ENCODE data around the gene GMEB1.

Gene GMEB1

GRCh38 chr1:28755701-28756100 lies 87.1 kb downstream of the GMEB1 start:
- peaks cover 31% of the 10 kb centered on the region for H3K36me3 Mint-ChIP-seq
- H3K4me3 Mint-ChIP-seq = no peak overlapping the region
- no peaks in the 10 kb centered on the region for H3K9me3 Mint-ChIP-seq
- no peaks in the 10 kb centered on the region for H3K27me3 Mint-ChIP-seq
- H3K4me1 Mint-ChIP-seq = peaks cover 27% of the 10 kb centered on the region
- no peak overlapping the region for H3K27ac Mint-ChIP-seq
- ATAC-seq = no peak

GRCh38 chr1:28756846-28757245 lies 88.3 kb downstream of the GMEB1 start:
- Mint-ChIP-seq H3K36me3 (peaks cover 25% of the 10 kb centered on the region), H3K4me1 (peaks cover 26% of the 10 kb centered on the region), H3K9me3 (no peaks in the 10 kb centered on the region), H3K27me3 (no peaks in the 10 kb centered on the region), H3K4me3 (no peak overlapping the region), H3K27ac (no peak overlapping the region)
- ATAC-seq = no peak

GRCh38 chr1:28758420-28758819 lies 89.8 kb downstream of the GMEB1 start:
- peaks cover 22% of the 10 kb centered on the region for H3K36me3 Mint-ChIP-seq
- H3K27ac Mint-ChIP-seq = no peak overlapping the region
- no peak overlapping the region for H3K4me3 Mint-ChIP-seq
- no peaks in the 10 kb centered on the region for H3K27me3 Mint-ChIP-seq
- H3K4me1 Mint-ChIP-seq = peaks cover 24% of the 10 kb centered on the region
- no peaks in the 10 kb centered on the region for H3K9me3 Mint-ChIP-seq
- ATAC-seq = no peak

- H3K9me3 Mint-ChIP-seq = no peaks in the 10 kb centered on the region
- H3K4me3 Mint-ChIP-seq = no peak overlapping the region
- H3K27me3 Mint-ChIP-seq = no peaks in the 10 kb centered on the region
- peaks cover 21% of the 10 kb centered on the region for H3K4me1 Mint-ChIP-seq
- no peak for ATAC-seq
- H3K36me3 Mint-ChIP-seq = peaks cover 19% of the 10 kb centered on the region
- no peak overlapping the region for H3K27ac Mint-ChIP-seq
These were observed 90.7 kb downstream of the GMEB1 start for GRCh38 chr1:28759257-28759656.

- H3K36me3 Mint-ChIP-seq = peaks cover 30% of the 10 kb centered on the region
- H3K4me3 Mint-ChIP-seq = no peak overlapping the region
- H3K27ac Mint-ChIP-seq = no peak overlapping the region
- H3K9me3 Mint-ChIP-seq = no peaks in the 10 kb centered on the region
- H3K4me1 Mint-ChIP-seq = peaks cover 34% of the 10 kb centered on the region
- ATAC-seq = no peak
- H3K27me3 Mint-ChIP-seq = no peaks in the 10 kb centered on the region
These were observed 92.6 kb downstream of the GMEB1 start for GRCh38 chr1:28761189-28761588.

DNA sequence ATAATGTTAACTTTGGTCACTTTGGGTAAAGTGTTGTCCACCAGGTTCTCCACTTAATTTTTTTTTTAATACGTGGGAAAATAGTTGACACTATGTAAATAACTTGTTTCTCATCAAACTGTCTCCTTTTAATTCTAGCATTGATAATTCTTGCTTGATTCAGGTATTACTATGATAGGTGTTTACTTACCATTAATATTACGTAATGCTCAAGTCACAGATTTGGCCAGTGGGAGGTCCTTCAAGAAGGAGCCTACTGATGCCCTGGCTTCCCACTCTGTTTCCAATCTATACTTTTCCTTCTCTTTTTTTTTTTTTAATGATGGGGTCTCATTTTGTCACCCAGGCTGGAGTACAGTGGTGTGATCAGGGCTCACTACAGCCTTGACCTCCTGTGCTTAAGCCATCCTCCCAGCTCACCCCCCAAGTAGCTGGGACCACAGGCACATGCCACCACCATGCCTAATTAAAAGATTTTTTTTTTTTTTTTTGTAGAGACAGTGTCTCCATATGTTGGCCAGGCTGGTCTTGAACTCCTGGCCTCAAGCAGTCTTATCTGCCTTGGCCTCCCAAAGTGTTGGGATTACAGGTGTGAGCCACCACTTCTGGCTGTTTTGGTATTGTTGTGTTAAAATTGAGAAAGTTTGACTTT lies 98.1 kb downstream of the GMEB1 start:
- Mint-ChIP-seq H3K36me3 (peaks cover 34% of the 10 kb centered on the region), H3K9me3 (no peaks in the 10 kb centered on the region), H3K4me3 (no peak overlapping the region), H3K27ac (no peak overlapping the region), H3K4me1 (peaks cover 21% of the 10 kb centered on the region), H3K27me3 (no peaks in the 10 kb centered on the region)
- ATAC-seq = no peak

Data from stimulated activated memory B cell treated with anti-CD40 and anti-IgM and Interleukin-4, amounts not matched to agents 10 μg/mL and 1 μg/mL and 100 μg/mL, for 72 hours (primary cell).